ENCODE measurements around the gene APOBEC3C.
"Not testable (repeated sequence)": the region's sequence is repeated elsewhere in the genome, so short reads cannot be mapped to it uniquely, and the experiment has no call there.

Gene APOBEC3C

GRCh38 chr22:38984224-38984623 is 29.8 kb upstream of the APOBEC3C start:
- DNase-seq: no peak

- DNase-seq: peak; percentile 72
Observed at GRCh38 chr22:38984784-38985757, 29.0 kb upstream of the APOBEC3C start.

GRCh38 chr22:38986629-38987028 is 27.4 kb upstream of the APOBEC3C start:
- no peak for DNase-seq

GRCh38 chr22:38987171-38987895 is 26.7 kb upstream of the APOBEC3C start:
- DNase-seq: no peak

- peak; percentile 2 for DNase-seq
Observed at GRCh38 chr22:38989466-38989865, 24.6 kb upstream of the APOBEC3C start.

GRCh38 chr22:38992871-38993371 is 21.1 kb upstream of the APOBEC3C start:
- DNase-seq: peak; percentile 19

GRCh38 chr22:38996105-38996504 is 18.0 kb upstream of the APOBEC3C start:
- no peak for DNase-seq

GRCh38 chr22:38997518-38997917 is 16.5 kb upstream of the APOBEC3C start:
- no peak for DNase-seq

GRCh38 chr22:39003165-39003638 is 10.9 kb upstream of the APOBEC3C start:
- DNase-seq: peak; percentile 76

GRCh38 chr22:39007177-39007576 is 6.9 kb upstream of the APOBEC3C start:
- no peak for DNase-seq

- DNase-seq: not testable (repeated sequence)
Observed at GRCh38 chr22:39008271-39008850, 5.7 kb upstream of the APOBEC3C start.

- DNase-seq: no peak
Observed at GRCh38 chr22:39010946-39011345, 3.1 kb upstream of the APOBEC3C start.

- no peak for DNase-seq
Observed at GRCh38 chr22:39012533-39013511, 1.2 kb upstream of the APOBEC3C start.

GRCh38 chr22:39013561-39013941 is 506 bp upstream of the APOBEC3C start:
- DNase-seq: not testable (repeated sequence)

GRCh38 chr22:39014723-39015121 is 665 bp downstream of the APOBEC3C start:
- DNase-seq: not testable (repeated sequence)

GRCh38 chr22:39016592-39016991 is 2.5 kb downstream of the APOBEC3C start:
- no peak for DNase-seq

- DNase-seq: no peak
Observed at GRCh38 chr22:39017596-39018365, 3.7 kb downstream of the APOBEC3C start.

- peak; percentile 8 for DNase-seq
Observed at GRCh38 chr22:39020021-39020651, 6.1 kb downstream of the APOBEC3C start.

GRCh38 chr22:39021552-39022250 is 7.6 kb downstream of the APOBEC3C start:
- no peak for DNase-seq
